HG03520 (cell line): Measurements from ENCODE around the gene LSP1.
"Not testable (repeated sequence)": the region's sequence is repeated elsewhere in the genome, so short reads cannot be mapped to it uniquely, and the experiment has no call there.

Experiments used
- ATAC-seq: cut with Tn5 transposase; IDR thresholded peaks from one replicate; pipeline ENCODE4 v1.9.1; 2021; ENCODE audit warnings: mild to moderate bottlenecking, moderate library complexity; ENCODE audit not compliant: unreplicated experiment

LSP1 gene, protein sequence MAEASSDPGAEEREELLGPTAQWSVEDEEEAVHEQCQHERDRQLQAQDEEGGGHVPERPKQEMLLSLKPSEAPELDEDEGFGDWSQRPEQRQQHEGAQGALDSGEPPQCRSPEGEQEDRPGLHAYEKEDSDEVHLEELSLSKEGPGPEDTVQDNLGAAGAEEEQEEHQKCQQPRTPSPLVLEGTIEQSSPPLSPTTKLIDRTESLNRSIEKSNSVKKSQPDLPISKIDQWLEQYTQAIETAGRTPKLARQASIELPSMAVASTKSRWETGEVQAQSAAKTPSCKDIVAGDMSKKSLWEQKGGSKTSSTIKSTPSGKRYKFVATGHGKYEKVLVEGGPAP

DNA sequence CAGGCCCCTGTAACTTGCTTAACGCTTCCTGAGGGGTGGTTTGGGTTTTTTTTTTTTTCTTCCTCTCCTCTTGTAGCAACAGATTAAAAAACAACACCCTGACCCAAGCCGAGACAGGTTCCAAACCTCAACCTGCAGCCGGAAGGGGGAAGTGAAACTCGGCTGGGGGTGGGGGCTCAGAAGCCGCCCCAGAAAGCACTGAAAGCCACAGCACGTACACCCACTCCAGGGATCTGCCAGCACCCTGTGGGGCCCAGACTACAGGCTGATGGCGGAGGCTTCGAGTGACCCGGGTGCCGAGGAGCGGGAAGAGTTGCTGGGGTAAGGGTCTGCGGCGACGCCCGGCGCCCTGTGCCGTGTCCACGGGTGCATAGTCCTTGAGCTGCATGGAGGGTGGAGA lies at the start of gene LSP1:
LSP1 (plus strand) TSS at position 208 of the 400 bp plus-strand sequence; CDS start at position 269, 61 bp downstream.
- peak; percentile 41 for ATAC-seq

DNA sequence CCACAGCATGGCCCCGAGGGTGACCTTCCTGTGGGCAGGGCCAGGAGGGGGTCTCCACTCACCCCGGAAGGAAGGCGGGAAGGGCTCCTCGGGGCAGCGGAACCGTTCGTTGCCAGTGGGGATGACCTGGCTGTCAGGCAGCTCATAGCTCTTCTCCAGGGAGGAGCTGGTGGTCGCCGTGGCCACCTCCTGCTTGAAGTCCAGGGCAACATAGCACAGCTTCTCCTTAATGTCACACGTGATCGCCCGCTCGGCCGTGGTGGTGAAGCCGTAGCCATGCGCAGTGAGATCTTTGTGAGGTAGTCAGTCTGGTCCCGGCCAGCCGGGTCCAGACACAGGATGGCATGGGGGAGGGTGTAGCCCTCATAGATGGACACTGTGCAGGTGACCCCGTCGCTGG lies 49.6 kb upstream of the LSP1 start:
- ATAC-seq = no peak

DNA sequence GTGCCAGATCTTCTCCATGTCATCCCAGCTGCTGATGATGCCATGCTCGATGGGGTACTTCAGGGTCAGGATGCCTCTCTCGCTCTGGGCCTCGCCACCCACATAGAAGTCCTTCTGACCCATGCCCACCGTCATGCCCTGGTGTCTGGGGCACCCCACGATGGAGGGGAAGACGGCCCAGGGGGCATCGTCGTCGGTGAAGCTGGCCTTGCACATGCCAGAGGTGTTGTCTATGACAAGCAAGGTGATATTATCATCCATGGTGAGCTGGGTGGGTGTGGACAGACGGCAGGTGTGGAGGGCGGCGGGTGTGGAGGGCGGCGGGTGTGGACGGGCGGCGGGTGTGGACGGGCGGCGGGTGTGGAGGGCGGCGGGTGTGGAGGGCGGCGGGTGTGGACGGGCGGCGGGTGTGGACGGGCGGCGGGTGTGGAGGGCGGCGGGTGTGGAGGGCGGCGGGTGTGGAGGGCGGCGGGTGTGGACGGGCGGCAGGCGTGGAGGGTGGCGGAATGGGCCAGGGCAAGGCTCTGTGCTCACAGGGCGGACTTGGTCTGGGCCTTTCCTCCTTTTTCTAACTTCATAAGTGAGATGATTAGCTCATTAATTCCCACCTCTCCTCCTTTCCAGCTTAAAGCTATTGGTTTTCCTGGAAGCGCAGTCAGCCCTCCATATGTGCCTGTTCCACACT lies 48.9 kb upstream of the LSP1 start:
- ATAC-seq = not testable (repeated sequence)

DNA sequence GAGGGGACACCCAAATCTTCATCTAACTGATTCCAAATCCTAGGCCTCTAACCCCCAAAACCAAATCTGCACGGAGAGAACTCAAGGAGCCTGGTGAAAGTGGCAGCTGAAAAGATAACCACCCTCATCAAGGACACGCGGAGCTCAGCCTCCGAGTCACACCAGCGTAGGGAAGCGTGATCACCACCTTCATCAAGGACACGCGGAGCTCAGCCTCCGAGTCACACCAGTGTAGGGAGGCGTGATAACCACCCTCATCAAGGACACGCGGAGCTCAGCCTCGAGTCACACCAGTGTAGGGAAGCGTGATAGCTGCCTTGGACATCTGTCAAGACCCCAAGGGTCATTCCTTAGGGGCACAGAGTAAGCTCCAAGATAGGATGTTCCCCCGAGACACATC lies 47.4 kb upstream of the LSP1 start:
- no peak for ATAC-seq

DNA sequence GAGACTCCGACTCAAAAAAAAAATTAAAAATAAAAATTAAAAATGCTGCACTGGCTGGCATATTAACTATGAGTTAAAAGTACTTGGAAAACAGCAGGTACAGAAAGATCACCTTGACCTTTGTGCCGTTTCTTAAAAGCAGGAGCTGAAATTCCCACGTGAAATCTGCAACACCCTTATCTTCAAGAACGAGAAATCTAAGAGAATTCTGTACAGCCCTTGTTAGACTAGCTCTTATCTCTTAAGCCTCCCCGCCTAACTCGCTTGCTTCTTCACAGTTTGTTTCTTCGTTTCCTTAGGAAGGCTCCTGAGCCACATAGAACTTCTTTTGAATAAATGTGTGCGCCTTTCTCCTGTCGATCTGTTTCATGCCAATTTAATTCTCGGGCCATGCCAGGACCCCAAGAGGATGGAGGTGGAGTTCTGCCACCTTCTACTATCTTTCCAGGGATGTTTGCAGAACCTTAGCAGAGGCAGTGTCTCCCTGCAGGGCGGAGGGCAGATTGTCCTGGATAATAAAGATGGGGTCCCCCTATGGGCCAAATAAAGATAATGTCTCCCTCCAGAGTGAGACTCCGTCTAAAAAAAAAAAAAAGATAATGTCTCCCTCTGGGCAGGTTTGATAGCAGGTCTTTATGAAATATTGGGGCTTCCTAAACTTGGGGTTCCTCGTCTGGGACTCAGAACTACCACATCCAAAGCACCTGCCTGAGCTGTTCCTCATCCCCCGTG lies 45.5 kb upstream of the LSP1 start:
- no peak for ATAC-seq

DNA sequence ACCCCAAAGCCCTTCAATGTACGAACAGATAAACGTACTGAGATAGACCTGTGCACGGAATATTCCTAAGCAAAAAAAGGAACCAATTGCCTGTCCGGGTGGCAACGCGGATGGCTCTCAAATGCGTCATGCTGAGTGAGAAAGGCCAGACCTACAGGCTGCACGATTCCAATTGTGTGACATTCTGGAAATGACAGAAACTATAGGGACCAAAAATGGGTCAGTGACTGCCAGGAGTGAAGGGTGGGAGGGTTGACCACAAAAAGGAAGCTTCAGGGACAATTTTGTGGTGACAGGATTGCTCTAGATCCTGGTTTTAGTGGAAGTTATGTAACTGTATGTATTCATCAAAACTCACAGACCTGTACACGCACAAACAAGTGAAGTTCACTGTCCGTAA lies 42.1 kb upstream of the LSP1 start:
- ATAC-seq = no peak

DNA sequence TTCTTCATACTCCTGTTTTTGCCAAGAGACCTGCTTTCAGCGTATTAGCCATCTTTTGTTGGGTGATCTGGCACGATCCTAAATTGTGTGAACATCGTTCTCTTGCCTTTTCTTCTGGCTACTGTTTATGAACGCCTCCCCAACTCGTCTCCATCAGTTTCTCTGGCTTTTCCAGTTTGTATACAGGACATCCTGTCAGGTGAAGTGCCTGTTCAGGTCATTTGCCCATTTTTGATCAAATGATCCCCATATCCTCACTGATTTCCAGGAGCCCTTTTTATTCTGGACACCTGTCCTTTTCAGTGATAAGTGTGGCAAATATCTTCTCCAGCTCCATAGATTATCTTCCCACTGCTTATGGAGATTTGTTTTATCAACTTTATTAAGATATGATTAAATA lies 40.6 kb upstream of the LSP1 start:
- ATAC-seq = no peak

DNA sequence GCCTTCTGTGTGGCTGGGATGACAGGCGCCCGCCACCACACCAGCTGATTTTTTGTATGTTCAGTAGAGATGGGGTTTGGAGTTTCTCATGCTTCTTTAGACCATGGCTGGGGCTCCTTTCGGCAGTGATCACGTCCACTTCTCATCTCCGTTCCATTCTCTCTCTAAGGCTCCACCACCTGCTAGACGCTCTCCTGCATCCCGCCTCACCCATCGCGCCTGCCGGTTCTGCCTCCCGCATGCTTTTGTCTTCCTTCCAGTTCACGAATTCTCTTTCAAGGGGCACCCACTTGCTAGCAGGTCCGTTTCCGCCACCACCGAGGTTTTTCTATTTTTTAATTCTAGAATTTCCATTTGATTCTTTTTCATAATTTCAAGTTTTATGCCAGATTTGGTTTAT lies 40.1 kb upstream of the LSP1 start:
- no peak for ATAC-seq

DNA sequence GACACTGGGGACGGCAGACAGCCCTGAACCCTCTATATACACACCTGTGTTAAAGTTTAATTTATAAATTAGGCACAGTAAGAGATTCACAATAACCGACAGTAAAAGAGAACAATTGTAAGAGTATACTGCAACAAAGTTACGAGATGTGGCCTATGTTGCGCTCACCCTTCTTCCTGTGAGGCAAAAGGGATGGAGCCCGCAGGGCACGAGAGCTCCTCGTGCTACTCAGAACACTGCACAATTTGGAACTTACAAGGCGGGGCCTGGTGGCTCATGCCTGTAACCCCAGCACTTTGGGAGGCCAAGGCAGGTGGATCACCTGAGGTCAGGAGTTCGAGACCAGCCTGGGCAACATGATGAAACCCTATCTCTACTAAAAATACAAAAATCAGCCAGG lies 39.5 kb upstream of the LSP1 start:
- not testable (repeated sequence) for ATAC-seq

DNA sequence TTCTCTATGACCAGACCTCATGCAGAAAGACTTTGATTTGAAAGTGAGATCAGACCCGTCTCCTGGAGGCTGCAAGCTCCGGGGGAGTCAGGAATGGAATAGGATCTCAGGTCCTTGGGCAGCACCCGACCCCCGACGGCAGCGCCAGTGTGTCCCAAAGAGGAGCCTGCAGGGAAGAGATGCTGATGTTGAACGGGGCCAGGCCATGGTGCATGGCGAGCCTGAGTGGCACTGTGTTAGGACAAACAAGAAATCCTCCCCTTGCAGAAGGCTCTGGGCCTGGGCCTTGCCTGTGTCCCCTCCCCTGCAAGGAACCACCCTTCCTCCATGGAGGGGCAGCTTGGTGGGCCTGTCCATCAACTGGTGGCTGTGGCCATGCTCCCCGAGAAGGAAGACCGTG lies 38.2 kb upstream of the LSP1 start:
- ATAC-seq = no peak

DNA sequence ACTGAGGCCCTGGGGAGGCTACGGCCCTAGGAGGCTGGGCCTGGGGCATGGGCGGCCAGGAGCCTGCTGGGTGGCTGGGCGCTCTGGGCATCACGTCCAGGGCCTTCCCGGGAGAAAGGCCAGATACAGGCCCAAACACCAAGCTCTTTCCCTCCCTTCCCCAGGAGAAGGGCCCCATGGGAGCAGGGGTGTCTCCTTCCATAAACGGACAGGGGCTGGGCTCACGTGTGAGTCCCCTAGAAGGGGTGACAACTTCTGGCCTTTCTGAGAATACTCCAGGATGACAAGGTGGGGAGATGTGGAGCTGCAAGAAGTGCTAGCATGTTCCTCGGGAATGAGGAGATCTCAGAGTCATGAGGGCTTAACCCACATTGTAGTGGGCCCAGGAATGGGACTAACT lies 37.6 kb upstream of the LSP1 start:
- no peak for ATAC-seq

DNA sequence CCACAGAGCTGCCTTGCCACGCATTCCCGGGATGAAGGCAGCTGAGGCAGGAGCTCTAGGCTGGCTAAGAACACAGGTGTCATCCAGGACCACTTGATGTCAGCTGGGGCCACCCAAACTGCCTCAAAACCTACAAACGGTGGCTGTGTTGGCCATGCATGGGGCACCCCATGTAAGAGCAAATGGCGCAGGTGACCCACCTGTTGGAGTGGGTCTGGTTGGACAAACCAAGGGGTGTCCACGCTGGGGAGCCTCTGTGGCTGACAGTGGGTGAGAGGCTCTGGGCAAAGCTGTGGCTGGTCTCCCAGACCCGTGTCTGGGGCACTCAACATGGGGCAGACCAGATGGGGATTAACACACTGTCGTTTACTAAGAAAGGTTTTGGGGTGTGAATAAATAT lies 37.1 kb upstream of the LSP1 start:
- ATAC-seq = no peak

DNA sequence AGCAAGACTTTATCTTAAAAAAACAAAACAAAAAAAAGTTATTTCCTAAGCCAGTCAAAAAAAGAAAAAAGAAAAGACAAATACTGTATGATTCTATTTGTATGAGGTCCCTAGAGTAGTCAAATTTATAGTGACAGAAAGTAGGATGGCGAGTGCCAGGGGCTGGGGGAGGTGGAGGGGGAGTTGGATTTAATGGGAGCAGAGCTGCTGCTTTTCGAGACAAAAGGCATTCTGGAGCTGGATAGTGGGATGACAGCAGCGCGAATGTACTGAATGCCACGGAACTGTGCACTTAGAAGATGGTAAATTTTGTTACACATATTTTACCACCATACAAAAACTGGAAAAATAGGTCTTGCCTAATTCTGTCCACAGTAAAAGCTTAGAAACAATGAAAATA lies 35.9 kb upstream of the LSP1 start:
- no peak for ATAC-seq

DNA sequence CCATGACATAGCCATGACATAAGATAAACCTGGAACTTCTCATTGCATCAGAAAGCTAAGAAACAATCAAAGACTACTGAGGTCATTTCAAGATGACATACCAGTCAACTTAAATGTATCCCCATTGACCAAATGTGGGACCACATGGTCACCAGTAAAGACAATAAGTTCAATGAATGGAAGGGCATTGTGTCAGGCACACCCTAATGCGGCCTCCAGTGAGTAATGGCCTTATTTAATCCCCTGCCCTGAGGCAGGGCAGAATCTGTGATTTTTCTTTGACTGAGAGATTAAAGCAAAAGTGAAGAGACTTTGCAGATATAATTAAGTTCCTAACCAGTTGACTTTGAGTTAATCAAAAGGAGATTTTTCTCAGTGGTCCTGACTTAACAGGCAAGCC lies 35.4 kb upstream of the LSP1 start:
- ATAC-seq = no peak

DNA sequence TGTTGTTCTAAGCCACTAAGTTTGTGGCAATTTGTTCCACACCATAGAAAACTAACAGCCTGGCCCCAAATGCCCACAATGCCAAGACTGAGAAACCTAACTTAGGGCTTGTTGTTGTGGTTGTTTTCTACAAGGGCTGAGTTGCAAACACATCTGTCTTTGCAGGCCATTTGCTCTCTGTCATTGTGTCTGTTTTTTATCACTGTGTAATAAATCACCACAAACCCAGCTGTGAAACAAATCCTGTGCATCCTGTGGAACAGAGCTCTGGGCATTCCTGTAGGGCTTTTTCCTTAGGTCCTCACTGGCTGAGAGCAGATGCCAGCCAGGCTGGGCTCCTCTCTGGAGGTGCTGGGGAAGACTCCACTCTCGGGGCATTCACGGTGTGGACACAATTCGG lies 33.8 kb upstream of the LSP1 start:
- ATAC-seq = no peak

DNA sequence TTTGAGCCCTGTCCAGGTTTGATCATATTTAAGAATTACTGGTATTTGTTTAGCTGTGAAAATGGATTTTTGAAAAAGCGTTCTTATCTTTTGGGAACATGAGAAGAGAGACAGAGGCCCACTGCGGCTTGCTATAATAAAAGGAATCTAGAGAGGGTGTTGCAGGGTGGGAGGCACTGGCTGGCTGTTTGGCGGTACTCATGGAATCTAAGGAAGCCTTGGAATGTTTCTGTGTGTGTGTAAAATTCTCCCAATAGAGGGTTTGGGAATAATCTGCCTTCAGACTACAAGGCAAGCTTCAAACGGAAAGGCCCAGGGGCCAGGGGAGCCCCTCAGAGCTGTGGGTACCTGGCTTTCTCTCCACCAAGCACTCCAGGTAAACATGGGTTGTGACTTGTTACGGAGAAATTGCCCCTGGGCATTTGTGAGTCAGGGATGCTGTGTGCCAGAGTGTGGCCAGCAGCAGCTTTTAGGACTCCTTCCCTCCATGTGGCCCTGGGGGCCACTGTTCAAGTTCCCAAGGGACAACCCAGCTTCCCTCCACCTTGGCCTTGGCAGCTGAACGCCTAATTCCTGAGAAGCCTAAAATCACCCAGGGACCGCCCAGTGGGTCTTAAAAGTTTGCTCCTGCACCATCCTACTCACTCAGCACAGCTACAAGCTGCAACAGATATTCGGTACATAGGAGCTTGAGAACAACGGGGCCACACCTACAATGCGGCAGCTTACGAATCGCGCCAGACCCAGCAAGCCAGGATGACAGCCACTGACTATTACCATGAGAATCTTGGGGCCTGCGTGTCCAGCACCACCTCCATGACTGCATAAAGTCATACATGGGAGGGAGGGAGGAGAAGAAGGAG lies 32.2 kb upstream of the LSP1 start:
- ATAC-seq = no peak

DNA sequence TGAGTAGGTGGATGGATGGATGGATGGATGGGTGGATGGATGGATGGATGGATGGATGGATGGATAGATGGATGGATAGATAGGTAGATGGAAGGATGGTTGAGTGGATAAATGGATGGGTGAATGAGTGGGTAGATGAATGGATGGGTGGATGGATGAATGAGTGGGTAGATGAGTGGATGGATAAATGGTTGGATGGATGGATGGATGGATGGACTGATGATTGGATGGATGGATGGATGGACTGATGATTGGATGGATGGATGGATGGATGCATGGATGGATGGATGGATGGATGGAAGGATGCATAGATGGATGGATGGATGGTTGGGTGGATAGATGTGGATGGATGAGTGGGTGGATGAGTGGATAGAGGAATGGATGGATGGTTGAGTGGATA lies 31.3 kb upstream of the LSP1 start:
- ATAC-seq = no peak

DNA sequence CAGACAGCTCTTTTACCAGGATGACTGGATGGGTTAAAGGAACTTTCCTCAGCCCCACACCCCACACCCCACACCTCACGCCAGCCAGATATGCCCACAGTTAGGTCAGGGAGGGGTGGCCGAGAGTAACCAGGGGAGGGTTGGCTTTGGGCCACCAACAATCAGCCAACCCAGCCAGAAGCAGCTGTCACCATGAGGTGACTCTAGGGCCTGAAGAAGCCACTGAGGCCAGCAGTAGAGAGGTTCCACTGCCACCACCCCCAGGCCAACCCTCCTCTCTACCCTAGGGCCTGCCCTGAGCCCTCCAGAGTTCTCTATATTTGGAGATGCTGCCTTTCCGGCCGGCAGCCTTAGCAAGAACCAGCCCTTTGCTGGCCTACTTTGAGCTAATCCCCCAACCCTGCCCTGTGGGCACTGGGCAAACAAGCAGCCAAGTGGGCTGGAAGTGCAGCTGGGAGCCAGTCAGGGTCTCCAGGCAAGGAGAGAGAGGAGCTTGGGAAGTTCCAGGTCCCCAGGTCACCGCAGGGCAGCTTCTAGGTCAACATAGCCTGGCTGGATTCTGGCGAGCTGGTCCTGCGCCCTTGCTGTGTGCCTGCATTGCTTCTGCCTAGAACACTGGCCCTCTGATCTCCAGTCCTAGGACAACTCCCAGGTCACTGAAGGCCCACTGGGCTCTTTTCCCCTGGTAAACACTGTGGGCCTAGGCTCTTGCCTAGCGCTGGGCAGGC lies 30.1 kb upstream of the LSP1 start:
- no peak for ATAC-seq

DNA sequence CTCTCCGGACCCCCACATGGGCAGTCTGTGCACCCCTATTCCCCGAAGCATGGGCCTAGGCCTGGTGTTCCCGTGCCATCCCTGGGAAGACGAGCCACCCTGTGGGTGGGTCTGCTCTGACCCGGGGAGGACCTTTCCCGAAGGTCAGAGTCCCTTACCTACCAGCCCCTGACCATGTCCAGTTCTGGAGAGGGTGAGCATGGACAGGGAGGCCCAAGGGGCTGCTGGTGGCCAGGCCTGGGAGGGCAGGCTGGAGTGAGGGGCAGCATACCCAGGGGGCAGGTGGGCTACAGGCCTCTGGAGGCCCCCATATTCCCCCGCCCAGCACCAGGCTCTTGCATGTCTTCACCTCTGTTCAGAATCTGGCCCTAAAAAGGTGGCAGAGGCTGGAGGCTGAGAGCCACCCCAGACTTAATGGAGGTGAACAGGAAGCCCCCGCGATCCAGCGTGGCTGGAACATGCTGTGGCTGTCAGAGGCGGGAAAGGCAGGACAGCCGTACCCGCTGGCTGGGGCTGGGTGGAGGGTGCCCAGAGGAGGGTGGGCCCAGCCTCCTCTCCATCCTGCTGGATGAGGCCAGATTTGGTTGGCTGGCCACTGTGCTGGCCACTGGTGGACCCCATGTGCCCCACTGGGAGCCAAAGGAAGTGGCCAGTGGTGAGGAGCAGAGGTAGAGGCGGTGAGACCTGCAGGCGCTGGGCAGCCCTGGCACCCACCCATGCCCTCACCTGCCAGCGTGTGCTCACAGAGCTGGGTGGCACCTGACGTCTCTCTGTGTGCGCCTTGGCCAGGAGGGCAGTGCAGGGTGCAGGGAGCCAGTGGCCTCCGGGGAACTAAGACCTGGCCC lies 29.3 kb upstream of the LSP1 start:
- no peak for ATAC-seq
